Ovary (tissue), 9 donors: ENCODE results near the gene ATP6V1B1. TPM values are rescaled to one million over a fixed set of nuclear protein-coding genes. Genes with fewer than 3 reads are reported as not detected.

Source experiments
- DNase-seq, 5 donors: peaks; one replicate each; pipeline ENCODE4 v3.0.0-alpha.2; 2019 to 2020
- H3K27ac ChIP-seq, 2 donors: fragments of 200-600 bp; one replicate each; pipeline versions ENCODE4 v1.5.1 to v1.8.0; 2019 to 2022
- H3K27me3 ChIP-seq: fragments of 200-600 bp; one replicate; pipeline ENCODE4 v1.8.0; 2022
- H3K36me3 ChIP-seq: fragments of 200-600 bp; sonication (generic); one replicate; pipeline ENCODE4 v1.5.1; 2019
- H3K4me1 ChIP-seq: one replicate; pipeline ENCODE4 v1.8.1; 2013; ENCODE audit warnings: mild to moderate bottlenecking, moderate library complexity; ENCODE audit not compliant: insufficient read depth
- H3K4me3 ChIP-seq: fragments of 200-600 bp; sonication (generic); one replicate; pipeline ENCODE4 v1.5.1; 2017
- H3K9me3 ChIP-seq, 2 donors: fragments of 200-600 bp in 1 of 2; sonication (generic) in 1 of 2; one replicate each; pipeline versions ENCODE4 v1.5.1 to v1.8.1; 2013 to 2019; ENCODE audit warnings: mild to moderate bottlenecking in 1 of 2, moderate library complexity in 1 of 2
- CTCF ChIP-seq, 3 donors: fragments of 450-650 bp in 2 of 3; fragments of 200-600 bp in 1 of 3; IDR thresholded peaks; one replicate each; pipeline versions ENCODE4 v1.5.1 to v1.8.0; 2016 to 2022; ENCODE audit warnings: antibody characterized with exemption in 3 of 3, mild to moderate bottlenecking in 1 of 3
- EP300 ChIP-seq: sonication (generic); formaldehyde crosslinking; IDR thresholded peaks from one replicate; pipeline ENCODE4 v1.6.1; 2017; ENCODE audit warnings: antibody characterized with exemption
- POLR2A ChIP-seq: fragments of 450-650 bp; IDR thresholded peaks from one replicate; pipeline ENCODE4 v1.6.1; 2017; ENCODE audit warnings: antibody characterized with exemption, mild to moderate bottlenecking, moderate library complexity
- WGBS, 3 donors: extraction: QIAGEN DNeasy Blood & Tissue Kit in 1 of 3; methylation state at CpG; one replicate each; pipeline versions ENCODE4 v1.1.5 to v1.1.7; 2013 to 2017; 5-methylcytosine and 5-hydroxymethylcytosine counted together
- intact Hi-C, 4 donors: fragments of 100-400 bp; cut with DNase I; formaldehyde crosslinking; loops; one replicate each; pipeline versions ENCODE4 v1.11.0 to v1.15.1; 2022 to 2023
- polyA plus RNA-seq, 2 donors: library from polyadenylated mRNA; stranded (reverse); fragments of 200-250 nt in 1 of 2; fragments of 350-450 nt in 1 of 2; fragmentation: Illumina TruSeq in 1 of 2; extraction: RNeasy Lipid Tissue Mini Kit (QIAGEN cat#74804) in 1 of 2; gene quantifications; one replicate each; pipeline ENCODE4 v1.2.3, GENCODE V29; 2013 to 2014
- total RNA-seq, 7 donors: library from RNA; depleted of rRNA in 2 of 7; stranded (reverse); fragments of >200 nt in 2 of 7; fragmentation: NEBNext Ultra II Directional in 3 of 7; extraction: Animal tissue kit (Norgen Biotek cat#: 25700) in 3 of 7; gene quantifications; one replicate each; pipeline versions ENCODE4 v1.1.0 to v1.2.4, GENCODE V29; 2016 to 2023
- donor health status: DM: no; HTN: no; CAD: no; lungs with moderate emphysema.
- donor health status: DM: no; HTN: no; CAD: no.
- donor health status: Bipolar disorder and iron deficiency.
- donor health status: DM: yes; HTN: yes; CAD: no.
- donor health status: DM: no; HTN: no; CAD: no.
- donor health status: DM: yes; HTN: yes; CAD: no.

ATP6V1B1 gene
- total and polyA plus RNA-seq, 9 donors = 0.62 to 11.9 (median 1.6) TPM; not detected in 1

GRCh38 chr2:70981866-70982810, 46.4 kb downstream of the ATP6V1B1 start:
- Histone ChIP-seq H3K4me3 (no peak overlapping the region), H3K4me1 (peaks cover 1% of the 10 kb centered on the region), H3K27me3 (no peaks in the 10 kb centered on the region), H3K27ac (no peak overlapping the region), H3K36me3 (no peaks in the 10 kb centered on the region), H3K9me3 (no peaks in the 10 kb centered on the region)
- intact Hi-C loops = loop anchor here in 1 of 4 donors (5.0 kb wide), 1 partner anchor 85 kb away; the partner anchor contains the start of gene NAGK
- no peak for TF ChIP-seq POLR2A
- no peak for TF ChIP-seq EP300
- no peak for TF ChIP-seq CTCF (IDR thresholded peaks at IDR 0.05)
- 85 to 89% (median 86%) methylated on average over 14 of the region's 14 CpGs for WGBS, 3 donors
- peak in 2 of 5 donors; percentile 15 to 18 for DNase-seq

- Histone ChIP-seq H3K36me3 (no peaks in the 10 kb centered on the region), H3K27me3 (no peaks in the 10 kb centered on the region), H3K27ac (no peak overlapping the region), H3K4me3 (no peak overlapping the region), H3K4me1 (no peaks in the 10 kb centered on the region), H3K9me3 (no peaks in the 10 kb centered on the region)
- intact Hi-C loops = loop anchor here in 1 of 4 donors (5.0 kb wide), 1 partner anchor 84 kb away; the partner anchor contains the start of gene NAGK
- 88 to 92% (median 91%) methylated on average over 3 of the region's 3 CpGs for WGBS, 3 donors
- TF ChIP-seq POLR2A = no peak
- no peak for TF ChIP-seq EP300
- TF ChIP-seq CTCF (IDR thresholded peaks at IDR 0.05) = no peak
- peak in 1 of 5 donors; percentile 3 for DNase-seq
Measured at GRCh38 chr2:70982971-70983370, 47.3 kb downstream of the ATP6V1B1 start.

- DNase-seq = peak in 2 of 5 donors; percentile 6 to 9
- Histone ChIP-seq H3K27me3 (no peaks in the 10 kb centered on the region), H3K36me3 (no peaks in the 10 kb centered on the region), H3K4me3 (no peak overlapping the region), H3K4me1 (no peaks in the 10 kb centered on the region), H3K9me3 (no peaks in the 10 kb centered on the region), H3K27ac (no peak overlapping the region)
- intact Hi-C loops = loop anchor here in 1 of 4 donors (5.0 kb wide), 1 partner anchor 84 kb away; the partner anchor contains the start of gene NAGK
- 81 to 90% (median 85%) methylated on average over 8 of the region's 8 CpGs for WGBS, 3 donors
- TF ChIP-seq EP300 = no peak
- no peak for TF ChIP-seq CTCF (IDR thresholded peaks at IDR 0.05)
- no peak for TF ChIP-seq POLR2A
Measured at GRCh38 chr2:70983506-70984227, 48.0 kb downstream of the ATP6V1B1 start.

- 84 to 89% (median 85%) methylated on average over 3 of the region's 3 CpGs for WGBS, 3 donors
- H3K9me3 ChIP-seq = no peaks in the 10 kb centered on the region
- H3K36me3 ChIP-seq = no peaks in the 10 kb centered on the region
- peak in 1 of 5 donors; percentile 7 for DNase-seq
- H3K27me3 ChIP-seq = no peaks in the 10 kb centered on the region
- TF ChIP-seq EP300 (no peak), CTCF (IDR thresholded peaks at IDR 0.05) (no peak), POLR2A (no peak)
- no peak overlapping the region for H3K27ac ChIP-seq
- no peak overlapping the region for H3K4me3 ChIP-seq
- no peaks in the 10 kb centered on the region for H3K4me1 ChIP-seq
- intact Hi-C loops = loop anchor here in 1 of 4 donors (5.0 kb wide), 1 partner anchor 83 kb away; the partner anchor contains the start of gene NAGK
Measured at GRCh38 chr2:70984228-70984575, 48.5 kb downstream of the ATP6V1B1 start.
